Renal pelvis (tissue), 4 donors: ENCODE data around the gene RYR3. TPM values are rescaled to one million over a fixed set of nuclear protein-coding genes. Genes with fewer than 3 reads are reported as not detected.

Source experiments
- DNase-seq: peaks from one replicate; pipeline ENCODE4 v3.0.0-alpha.2; 2013
- polyA plus RNA-seq, 3 donors: library from polyadenylated mRNA; unstranded; fragments of 120-200 nt; gene quantifications; one replicate each; pipeline ENCODE4 v1.2.1, GENCODE V29; 2013; ENCODE audit not compliant: insufficient read length in 3 of 3

The RYR3 gene
- polyA plus RNA-seq, 3 donors, result 8.2 to 19.2 (median 14.2) TPM

GRCh38 chr15:33382491-33382890, 71.7 kb downstream of the RYR3 start:
- DNase-seq, result no peak

- no peak for DNase-seq
Observed at GRCh38 chr15:33384307-33384706, 73.5 kb downstream of the RYR3 start.

GRCh38 chr15:33392453-33392852, 81.7 kb downstream of the RYR3 start:
- no peak for DNase-seq

GRCh38 chr15:33393546-33393945, 82.8 kb downstream of the RYR3 start:
- DNase-seq, result no peak

- DNase-seq, result no peak
Observed at GRCh38 chr15:33395321-33395720, 84.6 kb downstream of the RYR3 start.

GRCh38 chr15:33395846-33396245, 85.1 kb downstream of the RYR3 start:
- no peak for DNase-seq

GRCh38 chr15:33396475-33396874, 85.7 kb downstream of the RYR3 start:
- DNase-seq, result no peak

GRCh38 chr15:33398555-33398954, 87.8 kb downstream of the RYR3 start:
- no peak for DNase-seq

- DNase-seq, result no peak
Observed at GRCh38 chr15:33400941-33401340, 90.2 kb downstream of the RYR3 start.

GRCh38 chr15:33402600-33402999, 91.8 kb downstream of the RYR3 start:
- peak; percentile 4 for DNase-seq

GRCh38 chr15:33405096-33405495, 94.3 kb downstream of the RYR3 start:
- DNase-seq, result no peak

- DNase-seq, result no peak
Observed at GRCh38 chr15:33411596-33412540, 101.1 kb downstream of the RYR3 start.

- DNase-seq, result no peak
Observed at GRCh38 chr15:33419701-33420100, 108.9 kb downstream of the RYR3 start.

GRCh38 chr15:33424025-33424424, 113.3 kb downstream of the RYR3 start:
- no peak for DNase-seq

GRCh38 chr15:33425142-33425541, 114.4 kb downstream of the RYR3 start:
- DNase-seq, result no peak

- DNase-seq, result no peak
Observed at GRCh38 chr15:33430577-33430976, 119.8 kb downstream of the RYR3 start.

GRCh38 chr15:33433821-33434220, 123.1 kb downstream of the RYR3 start:
- no peak for DNase-seq

GRCh38 chr15:33438396-33438795, 127.6 kb downstream of the RYR3 start:
- no peak for DNase-seq

- DNase-seq, result no peak
Observed at GRCh38 chr15:33440900-33441299, 130.1 kb downstream of the RYR3 start.

GRCh38 chr15:33442449-33442848, 131.7 kb downstream of the RYR3 start:
- DNase-seq, result no peak

GRCh38 chr15:33443708-33444107, 132.9 kb downstream of the RYR3 start:
- DNase-seq, result no peak

GRCh38 chr15:33445984-33446383, 135.2 kb downstream of the RYR3 start:
- DNase-seq, result no peak

GRCh38 chr15:33448151-33448550, 137.4 kb downstream of the RYR3 start:
- DNase-seq, result no peak
